SK-N-MC (cell line): ENCODE data around the gene MYCBP2.

Source experiments
- EZH2 ChIP-seq: fragments of 200-600 bp; sonication (generic); IDR thresholded peaks from one replicate; pipeline ENCODE4 v1.6.1; 2017; ENCODE audit warnings: antibody characterized with exemption
- FOXP2 ChIP-seq: optimal IDR thresholded peaks from 2 replicates; pipeline ENCODE3; 2011; ENCODE audit warnings: mild to moderate bottlenecking, moderate library complexity; ENCODE audit not compliant: insufficient read depth; ENCODE audit errors: extremely low read length, control extremely low read depth
- POLR2AphosphoS5 ChIP-seq: IDR thresholded peaks from 2 replicates; pipeline ENCODE4 v1.6.1; 2012; ENCODE audit warnings: mild to moderate bottlenecking, low read depth, low read length, borderline replicate concordance

GRCh38 chr13:77056382-77056781 lies 270.5 kb downstream of the MYCBP2 start:
- no peak for TF ChIP-seq POLR2AphosphoS5
- no peak for TF ChIP-seq EZH2
- no peak for TF ChIP-seq FOXP2
